Fibroblast of skin of back (primary cell): ENCODE measurements around the gene PPFIA2.
A peak's percentile ranks its signal among the peaks of the same experiment; 100 is the strongest.

Experiments
- DNase-seq: peaks from one replicate; pipeline ENCODE4 v3.0.0-alpha.2; 2013

PPFIA2 gene

DNA sequence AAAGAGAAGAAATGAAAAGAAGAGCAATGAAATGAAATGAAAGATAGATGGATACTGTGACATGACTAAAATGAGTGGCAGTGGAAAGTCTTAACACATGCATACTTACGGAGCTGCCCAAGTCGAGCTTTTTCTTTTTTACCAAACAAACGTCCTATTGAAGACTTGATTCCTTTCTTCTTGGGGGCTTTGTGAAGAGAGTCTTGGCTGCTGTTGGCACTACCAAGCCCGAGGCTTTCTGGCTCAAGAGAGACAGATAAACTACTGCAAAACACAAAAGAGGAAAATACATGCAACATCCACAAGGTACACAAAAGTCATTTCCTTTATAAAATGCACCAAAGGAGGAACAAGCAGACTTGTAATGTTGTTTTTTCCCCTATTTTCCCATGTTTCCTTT, 420.1 kb downstream of the PPFIA2 start:
- DNase-seq, result no peak

DNA sequence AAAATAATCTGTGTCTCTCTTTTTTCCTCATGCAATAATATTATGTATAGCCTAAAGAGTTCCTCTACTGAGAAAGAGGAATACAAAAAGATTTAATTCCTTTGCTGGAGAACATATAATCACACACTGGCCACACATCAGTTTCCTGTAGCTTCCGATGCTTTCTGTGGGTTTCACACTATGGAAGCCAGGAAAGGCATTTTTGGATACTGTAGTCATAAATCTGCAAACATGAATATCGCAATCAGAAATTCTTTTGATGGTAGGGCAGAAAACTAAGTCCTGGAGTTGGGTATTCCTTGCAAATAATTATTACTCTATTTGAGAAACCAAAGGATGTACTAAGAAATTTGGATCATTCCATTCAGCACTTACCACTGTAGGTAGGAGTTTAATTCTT, 421.3 kb downstream of the PPFIA2 start:
- DNase-seq, result peak; percentile 39

- DNase-seq, result no peak
These were observed 425.3 kb downstream of the PPFIA2 start for GRCh38 chr12:81333812-81334211.

- DNase-seq, result no peak
These were observed 427.1 kb downstream of the PPFIA2 start for GRCh38 chr12:81332054-81332453.

DNA sequence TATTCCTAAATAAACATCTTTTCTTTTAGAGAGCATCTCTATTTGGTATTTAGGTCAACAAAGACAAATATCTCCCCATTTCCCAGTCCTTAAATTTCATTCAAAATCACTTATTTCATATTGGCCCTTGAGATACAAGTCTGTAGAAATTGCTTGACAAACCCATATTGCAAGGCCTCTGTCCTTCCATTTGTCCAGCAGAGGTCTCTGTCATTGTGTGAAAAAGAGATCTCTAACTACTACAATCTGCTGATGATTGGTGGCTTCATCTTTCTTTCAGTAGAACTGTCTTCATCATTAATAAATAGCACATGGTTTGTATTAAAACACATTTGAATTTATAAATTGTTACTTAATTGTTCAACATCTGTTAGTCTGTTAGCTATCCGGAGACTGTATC, 428.7 kb downstream of the PPFIA2 start:
- no peak for DNase-seq

- peak; percentile 11 for DNase-seq
These were observed 430.1 kb downstream of the PPFIA2 start for GRCh38 chr12:81329085-81329484.

DNA sequence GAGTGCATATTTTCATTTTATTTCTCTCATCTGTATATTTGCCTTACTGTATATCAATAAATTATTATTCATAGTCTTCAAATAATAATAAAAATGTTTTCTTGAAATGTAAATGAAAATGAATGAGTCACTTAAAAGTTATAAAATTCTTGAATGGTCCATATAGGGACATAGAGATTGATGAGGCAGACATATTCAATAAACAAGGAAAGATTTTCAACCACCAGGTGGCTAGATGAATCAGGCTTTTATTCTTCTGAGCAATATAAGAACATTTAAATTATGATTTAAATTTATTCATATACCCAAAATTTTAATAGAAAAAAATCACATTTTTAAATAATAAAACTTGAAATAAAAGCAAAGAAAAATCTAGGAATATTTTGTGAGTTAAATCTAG, 431.7 kb downstream of the PPFIA2 start:
- DNase-seq, result no peak

- no peak for DNase-seq
These were observed 434.1 kb downstream of the PPFIA2 start for GRCh38 chr12:81325086-81325485.

GRCh38 chr12:81314903-81315531, 444.1 kb downstream of the PPFIA2 start:
- no peak for DNase-seq

- DNase-seq, result no peak
These were observed 455.2 kb downstream of the PPFIA2 start for GRCh38 chr12:81303935-81304334.

- no peak for DNase-seq
These were observed 458.7 kb downstream of the PPFIA2 start for GRCh38 chr12:81300454-81300853.

- no peak for DNase-seq
These were observed 461.5 kb downstream of the PPFIA2 start for GRCh38 chr12:81297601-81298000.

DNA sequence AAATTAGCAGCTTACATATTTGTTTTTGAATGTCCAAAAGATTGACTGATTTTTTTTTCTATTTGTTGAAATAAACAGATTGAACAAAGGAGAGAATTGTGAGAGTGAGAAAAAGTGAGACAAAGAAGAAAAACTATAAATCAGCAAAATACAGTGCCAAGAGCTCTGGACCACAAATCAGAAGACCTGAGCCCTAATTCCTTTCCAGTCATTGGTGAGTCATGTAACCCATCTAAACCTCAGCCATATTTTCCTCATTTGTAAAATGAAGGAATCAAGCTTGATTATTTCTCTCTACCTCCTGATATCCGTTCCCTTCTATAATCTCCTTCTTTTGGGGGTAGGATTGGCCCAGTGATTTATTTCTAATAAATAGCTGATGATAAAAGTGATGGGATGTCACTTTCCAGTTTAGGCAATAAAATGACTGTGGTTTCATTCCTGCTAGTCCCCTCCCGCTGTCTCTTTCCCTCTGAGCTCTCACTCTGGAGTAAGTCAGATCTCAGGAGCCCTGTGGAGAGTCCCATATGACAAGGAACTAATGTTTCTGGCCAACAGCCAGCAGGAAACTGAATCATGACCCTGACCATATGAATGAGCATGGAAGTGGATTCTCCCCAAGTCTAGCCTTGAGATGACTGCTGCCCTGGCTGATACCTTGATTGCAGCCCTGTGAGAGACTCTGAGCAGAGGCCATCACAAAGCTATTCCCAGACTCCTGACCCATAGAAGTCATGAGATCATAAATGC, 462.4 kb downstream of the PPFIA2 start:
- peak; percentile 78 for DNase-seq

DNA sequence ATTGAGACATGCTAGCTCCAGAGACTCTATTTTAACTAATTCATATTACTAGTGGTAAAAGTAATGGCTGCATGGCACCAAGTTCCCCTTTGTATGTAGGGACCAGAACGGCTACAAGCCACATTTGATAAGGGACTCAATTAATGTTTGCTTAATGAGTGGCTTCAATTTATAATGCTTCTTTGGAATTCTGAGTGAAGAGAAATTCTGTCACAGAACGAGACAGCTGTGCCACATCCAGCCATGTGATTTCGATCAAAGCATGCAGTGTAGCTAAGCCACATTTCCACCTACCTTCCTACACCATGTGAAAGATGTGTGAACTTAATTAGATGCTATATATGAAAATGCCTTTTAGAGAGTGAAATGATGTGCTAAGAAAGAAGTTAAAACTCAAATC, 463.9 kb downstream of the PPFIA2 start:
- DNase-seq, result no peak

GRCh38 chr12:81294325-81295190, 464.6 kb downstream of the PPFIA2 start:
- DNase-seq, result no peak

GRCh38 chr12:81288651-81289050, 470.5 kb downstream of the PPFIA2 start:
- DNase-seq, result no peak

- no peak for DNase-seq
These were observed 475.0 kb downstream of the PPFIA2 start for GRCh38 chr12:81284137-81284536.

DNA sequence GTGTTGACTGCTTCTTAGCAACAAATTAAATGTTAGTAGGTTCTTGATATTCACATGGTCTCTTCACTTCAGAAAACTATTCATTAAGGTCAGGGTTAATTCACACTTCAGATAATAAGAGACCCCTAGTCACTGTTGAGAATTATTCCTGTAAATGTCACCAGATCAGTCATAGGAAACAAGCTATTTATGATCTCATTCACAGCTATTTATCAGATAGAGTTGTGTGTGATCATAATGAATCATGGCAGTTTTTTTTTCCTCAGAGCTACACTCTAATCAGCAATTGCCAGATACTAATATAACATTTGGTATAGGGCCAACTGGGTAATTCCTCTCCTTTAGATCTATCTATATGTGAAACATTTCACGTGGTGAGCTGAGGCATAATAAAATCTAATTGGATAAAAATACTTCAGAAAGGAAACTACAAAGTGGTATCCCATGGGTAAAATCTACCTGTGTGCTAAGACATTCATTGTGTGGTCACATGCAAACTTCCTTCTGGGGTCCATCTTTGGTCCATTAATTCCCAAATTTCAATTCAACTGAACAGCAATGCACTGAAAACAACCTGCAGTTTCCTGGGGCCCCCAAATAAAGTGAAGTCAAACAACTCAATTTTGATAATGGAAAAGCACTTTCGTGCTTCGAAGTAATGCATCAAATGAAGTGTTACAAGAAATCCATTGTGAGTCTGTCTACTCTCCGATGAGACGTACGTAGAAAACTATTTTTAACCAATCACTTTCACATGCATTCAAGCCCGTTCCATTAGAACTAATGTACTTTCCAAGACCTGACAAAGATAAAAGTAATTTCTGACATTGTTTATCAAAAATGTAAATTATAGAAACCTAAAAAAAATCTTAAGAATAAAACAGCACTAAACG, 484.3 kb downstream of the PPFIA2 start:
- DNase-seq, result peak; percentile 26

DNA sequence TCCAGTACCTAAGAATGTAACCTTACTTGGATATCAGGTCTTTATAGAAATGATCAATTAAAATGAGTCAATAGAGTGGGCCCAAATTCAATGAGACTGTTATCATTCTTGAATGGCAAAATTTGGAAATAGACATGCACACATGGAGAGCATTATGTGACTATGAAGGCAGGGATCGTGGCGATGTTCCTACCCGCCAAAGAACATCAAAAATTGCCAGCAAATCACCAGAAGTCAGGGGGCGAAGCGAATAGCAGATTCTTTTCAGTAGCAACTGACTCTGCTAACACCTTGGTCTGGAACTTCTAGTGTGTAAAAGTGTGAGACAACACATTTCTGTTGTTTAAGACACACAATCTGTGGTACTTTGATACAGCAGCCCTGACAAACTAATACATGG, 488.8 kb downstream of the PPFIA2 start:
- no peak for DNase-seq

DNA sequence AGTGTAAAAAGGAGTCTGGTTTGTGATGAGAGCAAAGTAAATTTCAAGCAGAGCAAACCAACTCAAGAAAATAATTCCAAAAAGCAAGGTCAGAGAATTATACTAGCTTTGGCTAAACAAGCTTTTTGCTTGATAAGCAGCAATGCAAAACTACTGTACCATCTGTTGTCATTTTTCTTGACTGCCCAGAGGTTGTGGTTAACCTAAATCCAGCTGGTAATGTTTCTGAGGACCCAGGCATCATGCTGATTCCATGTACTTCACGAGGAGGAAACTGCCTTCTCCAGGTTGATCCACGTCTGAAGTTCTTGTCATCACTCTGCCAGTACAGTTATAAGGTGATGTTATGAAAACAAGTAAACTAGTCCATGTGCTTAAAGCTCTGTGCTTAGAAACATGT, 496.1 kb downstream of the PPFIA2 start:
- DNase-seq, result no peak

DNA sequence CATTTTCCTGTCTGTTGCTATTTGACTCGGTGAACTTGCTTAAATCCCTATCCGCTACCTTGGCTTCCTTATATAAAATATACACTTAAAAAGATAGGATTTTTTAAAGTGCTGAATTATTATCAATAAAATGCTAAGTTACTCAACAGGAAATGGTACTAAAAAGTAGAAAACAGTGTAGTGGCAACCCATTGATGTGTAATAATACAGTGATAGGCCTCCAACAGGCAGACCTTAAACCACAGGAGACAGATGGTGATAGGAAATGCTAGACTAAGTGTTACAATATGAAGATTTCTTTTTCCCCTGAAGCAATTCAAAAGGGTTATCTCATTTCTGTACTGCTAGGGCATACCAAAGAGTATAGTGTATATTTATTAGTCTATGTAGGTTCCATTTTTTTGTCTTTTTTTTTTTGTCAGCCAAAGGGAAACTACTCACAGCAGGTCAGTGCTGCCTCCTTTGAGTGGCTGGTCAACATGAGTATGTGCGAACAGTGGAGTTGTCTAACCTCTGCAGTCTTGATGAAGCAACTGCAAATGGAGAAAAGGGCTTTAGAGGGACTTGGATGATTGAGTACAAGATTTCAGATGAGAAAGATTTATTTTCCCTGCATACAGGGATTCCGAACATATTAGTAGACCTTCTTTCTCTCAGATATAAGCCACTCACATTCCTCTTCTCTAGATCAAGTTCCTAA, 497.5 kb downstream of the PPFIA2 start:
- no peak for DNase-seq

- DNase-seq, result no peak
These were observed 499.8 kb downstream of the PPFIA2 start for GRCh38 chr12:81259360-81259759.
